Colonic mucosa (tissue), 4 donors: ENCODE measurements around the gene FRMD4B. TPM values are rescaled to one million over a fixed set of nuclear protein-coding genes. Genes with fewer than 3 reads are reported as not detected.

Experiments
- DNase-seq: peaks from one replicate; pipeline ENCODE4 v3.0.0-alpha.2; 2020
- H3K27ac ChIP-seq: fragments of 200-600 bp; one replicate; pipeline ENCODE4 v1.8.0; 2021
- H3K27me3 ChIP-seq: fragments of 200-600 bp; one replicate; pipeline ENCODE4 v1.8.0; 2021
- H3K36me3 ChIP-seq: fragments of 200-600 bp; one replicate; pipeline ENCODE4 v1.8.0; 2021
- H3K4me1 ChIP-seq: fragments of 200-600 bp; one replicate; pipeline ENCODE4 v1.8.0; 2021; ENCODE audit warnings: mild to moderate bottlenecking
- H3K4me3 ChIP-seq: fragments of 200-600 bp; one replicate; pipeline ENCODE4 v1.8.0; 2021
- H3K9ac ChIP-seq, 2 donors: one replicate each; pipeline ENCODE4 v1.7.0; 2013; ENCODE audit warnings: control low read depth in 2 of 2, low read depth in 2 of 2, low read length in 2 of 2
- H3K9me3 ChIP-seq: fragments of 200-600 bp; one replicate; pipeline ENCODE4 v1.8.0; 2021
- intact Hi-C: fragments of 100-400 bp; cut with DNase I; formaldehyde crosslinking; loops from one replicate; pipeline ENCODE4 v1.14.1; 2022
- total RNA-seq, 2 donors: library from RNA; stranded (reverse); fragmentation: NEBNext Ultra II Directional in 1 of 2; extraction: Animal tissue kit (Norgen Biotek cat#: 25700) in 1 of 2; gene quantifications; one replicate each; pipeline ENCODE4 v1.2.1, GENCODE V29; 2021
- TF ChIP-seq, protein P1 (sequence below): fragments of 200-600 bp; IDR thresholded peaks from one replicate; pipeline ENCODE4 v1.8.0; 2022; ENCODE audit warnings: antibody characterized with exemption, mild to moderate bottlenecking
- donor health status: healthy.
- donor health status: DM: no; HTN: no; CAD: no.
- donor health status: DM: no; HTN: no; CAD: no.

FRMD4B gene
- total RNA-seq, 2 donors from 2014 or later, result 13.5 to 21.1 TPM

DNA sequence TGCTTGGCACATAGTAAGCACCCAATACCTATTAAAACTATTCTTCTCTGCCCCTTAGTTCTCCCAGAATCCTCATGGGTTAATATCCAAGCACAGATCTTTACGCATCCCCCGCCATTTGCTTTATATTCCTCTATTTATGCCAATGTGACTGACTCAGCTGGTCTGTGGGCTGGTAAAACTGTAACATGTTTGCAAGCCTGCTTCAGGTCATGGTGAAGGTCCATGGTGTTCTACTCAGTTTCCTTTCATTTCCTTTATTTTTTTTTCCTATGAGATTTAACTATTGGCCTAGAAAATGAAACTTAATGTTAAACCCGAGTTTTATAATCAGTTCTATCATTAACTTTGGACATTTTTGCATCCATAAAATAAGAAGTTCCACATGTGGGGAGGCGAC is 47.0 kb downstream of the FRMD4B start:
- Histone ChIP-seq H3K4me3 (no peak overlapping the region), H3K27me3 (no peaks in the 10 kb centered on the region), H3K9me3 (no peaks in the 10 kb centered on the region), H3K27ac (no peak overlapping the region), H3K9ac (no peak overlapping the region), H3K36me3 (no peaks in the 10 kb centered on the region), H3K4me1 (no peaks in the 10 kb centered on the region)
- TF ChIP-seq, protein P1, sequence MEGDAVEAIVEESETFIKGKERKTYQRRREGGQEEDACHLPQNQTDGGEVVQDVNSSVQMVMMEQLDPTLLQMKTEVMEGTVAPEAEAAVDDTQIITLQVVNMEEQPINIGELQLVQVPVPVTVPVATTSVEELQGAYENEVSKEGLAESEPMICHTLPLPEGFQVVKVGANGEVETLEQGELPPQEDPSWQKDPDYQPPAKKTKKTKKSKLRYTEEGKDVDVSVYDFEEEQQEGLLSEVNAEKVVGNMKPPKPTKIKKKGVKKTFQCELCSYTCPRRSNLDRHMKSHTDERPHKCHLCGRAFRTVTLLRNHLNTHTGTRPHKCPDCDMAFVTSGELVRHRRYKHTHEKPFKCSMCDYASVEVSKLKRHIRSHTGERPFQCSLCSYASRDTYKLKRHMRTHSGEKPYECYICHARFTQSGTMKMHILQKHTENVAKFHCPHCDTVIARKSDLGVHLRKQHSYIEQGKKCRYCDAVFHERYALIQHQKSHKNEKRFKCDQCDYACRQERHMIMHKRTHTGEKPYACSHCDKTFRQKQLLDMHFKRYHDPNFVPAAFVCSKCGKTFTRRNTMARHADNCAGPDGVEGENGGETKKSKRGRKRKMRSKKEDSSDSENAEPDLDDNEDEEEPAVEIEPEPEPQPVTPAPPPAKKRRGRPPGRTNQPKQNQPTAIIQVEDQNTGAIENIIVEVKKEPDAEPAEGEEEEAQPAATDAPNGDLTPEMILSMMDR, result no peak
- intact Hi-C loops, result no loop called here
- no peak for DNase-seq

DNA sequence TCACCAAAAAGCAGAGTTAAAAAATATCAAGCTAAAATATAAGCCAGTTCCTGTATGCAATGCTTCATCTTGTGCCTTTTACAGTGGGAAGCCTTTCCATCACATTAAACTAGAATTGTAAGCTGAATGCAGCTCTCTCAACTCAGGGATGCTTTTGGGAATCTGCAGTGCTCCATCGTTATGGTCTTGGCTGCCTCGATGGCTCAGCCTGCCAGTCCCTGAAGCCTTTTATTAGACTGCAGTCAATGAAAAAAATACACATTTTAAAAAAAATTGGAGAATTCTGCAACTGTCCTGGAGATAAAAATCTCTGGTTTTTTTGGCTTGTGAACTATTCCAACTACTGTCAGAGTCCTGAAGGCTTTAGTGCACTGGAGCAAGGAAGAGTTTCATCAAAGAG is 53.0 kb downstream of the FRMD4B start:
- H3K4me3 ChIP-seq, result no peak overlapping the region
- no peaks in the 10 kb centered on the region for H3K9me3 ChIP-seq
- H3K36me3 ChIP-seq, result no peaks in the 10 kb centered on the region
- no peak overlapping the region for H3K27ac ChIP-seq
- intact Hi-C loops, result no loop called here
- H3K27me3 ChIP-seq, result no peaks in the 10 kb centered on the region
- no peak overlapping the region for H3K9ac ChIP-seq
- no peaks in the 10 kb centered on the region for H3K4me1 ChIP-seq
- DNase-seq, result no peak
- TF ChIP-seq, protein P1, result no peak

DNA sequence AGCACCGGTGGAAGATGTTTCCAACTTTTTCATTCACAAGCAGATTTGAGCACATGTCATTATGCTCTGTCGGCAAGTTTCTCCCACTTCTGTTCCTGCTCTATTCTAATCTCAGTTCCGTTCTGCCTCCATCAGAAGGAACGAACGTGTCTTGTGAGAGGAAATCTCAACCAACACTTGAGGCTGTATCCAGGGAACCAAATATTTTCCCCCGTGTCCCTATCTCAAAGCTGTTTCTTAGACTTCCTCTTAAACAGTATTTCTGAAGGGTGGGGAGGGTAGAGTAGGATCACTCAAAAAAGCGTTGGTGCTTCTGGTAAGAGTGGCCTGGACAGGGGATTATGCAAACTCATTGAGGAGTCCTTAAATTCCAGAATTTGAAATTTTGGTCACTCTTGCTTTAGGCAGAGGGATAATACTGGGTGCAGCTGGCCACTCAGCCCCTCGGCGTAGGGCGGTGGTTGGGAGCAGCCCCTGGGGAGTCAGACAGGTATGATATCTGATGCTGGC is 54.9 kb downstream of the FRMD4B start:
- TF ChIP-seq, protein P1, result no peak
- intact Hi-C loops, result no loop called here

DNA sequence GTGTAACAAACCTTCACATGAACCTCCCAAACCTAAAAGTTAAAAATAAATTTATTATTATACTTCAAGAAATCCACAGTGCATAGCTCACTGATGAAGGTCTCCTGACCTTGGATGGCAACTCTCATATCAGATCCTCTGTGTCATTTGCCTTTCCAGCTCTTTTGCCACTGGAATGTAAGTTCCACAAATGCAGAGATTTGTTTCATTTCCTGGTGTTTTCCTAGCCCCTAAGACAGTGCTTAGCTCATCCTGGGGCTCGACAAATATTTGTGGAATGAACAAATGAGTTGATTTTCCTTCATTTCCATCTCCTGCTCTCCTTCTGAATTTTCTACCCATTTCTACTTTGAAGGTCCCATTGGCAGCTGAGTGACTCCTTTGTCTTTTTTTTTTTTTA is 56.0 kb downstream of the FRMD4B start:
- Histone ChIP-seq H3K4me1 (no peaks in the 10 kb centered on the region), H3K36me3 (no peaks in the 10 kb centered on the region), H3K27ac (no peak overlapping the region), H3K4me3 (no peak overlapping the region), H3K9me3 (no peaks in the 10 kb centered on the region), H3K27me3 (no peaks in the 10 kb centered on the region), H3K9ac (no peak overlapping the region)
- TF ChIP-seq, protein P1, result no peak
- no peak for DNase-seq
- intact Hi-C loops, result no loop called here

More for the DNA sequence above, 54.9 kb downstream of the FRMD4B start:
- DNase-seq, result no peak
- H3K4me3 ChIP-seq, result no peak overlapping the region
- no peak overlapping the region for H3K27ac ChIP-seq
- no peaks in the 10 kb centered on the region for H3K36me3 ChIP-seq
- no peaks in the 10 kb centered on the region for H3K9me3 ChIP-seq
- no peak overlapping the region for H3K9ac ChIP-seq
- H3K27me3 ChIP-seq, result no peaks in the 10 kb centered on the region
- H3K4me1 ChIP-seq, result no peaks in the 10 kb centered on the region

DNA sequence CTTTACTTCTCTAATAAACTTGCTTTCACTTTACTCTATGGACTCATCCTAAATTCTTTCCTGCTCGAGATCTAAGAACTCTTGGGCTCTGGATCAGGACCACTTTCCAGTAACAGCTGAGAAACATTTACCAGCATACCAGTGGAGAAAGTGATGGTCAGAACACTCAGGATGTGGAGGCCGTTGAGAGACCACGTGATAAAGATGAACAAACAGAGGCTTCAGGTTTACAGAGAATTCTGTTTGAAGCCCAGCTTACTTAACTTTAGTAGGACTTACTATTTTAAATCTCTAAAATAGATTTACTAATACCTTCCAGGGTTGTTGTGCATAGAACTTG is 57.0 kb downstream of the FRMD4B start:
- H3K9me3 ChIP-seq, result no peaks in the 10 kb centered on the region
- H3K9ac ChIP-seq, result no peak overlapping the region
- H3K4me3 ChIP-seq, result no peak overlapping the region
- no peaks in the 10 kb centered on the region for H3K36me3 ChIP-seq
- no peaks in the 10 kb centered on the region for H3K4me1 ChIP-seq
- no peak overlapping the region for H3K27ac ChIP-seq
- H3K27me3 ChIP-seq, result no peaks in the 10 kb centered on the region
- DNase-seq, result no peak
- TF ChIP-seq, protein P1, result no peak
- intact Hi-C loops, result no loop called here
